SK-N-SH (cell line): ENCODE measurements around the gene AFG3L2. TPM values are rescaled to one million over a fixed set of nuclear protein-coding genes. Genes with fewer than 3 reads are reported as not detected.

ENCODE experiments used
- CTCF ChIA-PET: fragments of 300-600, 350-600 bp; formaldehyde crosslinking; extraction: SDS; loops from one replicate; lab custom pipeline; 2021; lab: Yijun Ruan, JAX
- POLR2A ChIA-PET: fragments of 350-600 bp; sonication (Branson Sonifier 250); formaldehyde crosslinking; extraction: SDS; loops from one replicate; lab custom pipeline; 2020; ENCODE audit warnings: antibody characterized with exemption, inconsistent platforms; lab: Yijun Ruan, JAX
- DNase-seq: peaks from one replicate; pipeline ENCODE4 v3.0.0; 2012
- H2AFZ ChIP-seq: fragments of 200-600 bp; sonication (generic); 2 replicates; pipeline ENCODE4 v1.8.1; 2016; ENCODE audit warnings: antibody characterized with exemption, mild to moderate bottlenecking, low read depth
- H3F3A ChIP-seq: fragments of 200-600 bp; sonication (generic); replicated peaks from 2 replicates; pipeline ENCODE3; 2016; ENCODE audit warnings: antibody characterized with exemption, mild to moderate bottlenecking; ENCODE audit not compliant: insufficient read depth
- H3K27ac ChIP-seq, 2 experiments: fragments of 200-500 bp in 1 of 2; fragments of 200-600 bp in 1 of 2; sonication (Bioruptor generic) in 1 of 2; sonication (generic), shearing (Covaris generic) in 1 of 2; 2 replicates each; pipeline versions ENCODE4 v1.5.1 to v1.6.1; 2014 to 2016; ENCODE audit warnings: low read depth in 2 of 2, inconsistent platforms in 1 of 2, low read length in 1 of 2, mild to moderate bottlenecking in 1 of 2, mixed read lengths in 1 of 2
- H3K27me3 ChIP-seq: fragments of 200-600 bp; sonication (generic), shearing (Covaris generic); 2 replicates; pipeline ENCODE4 v1.6.1; 2016; ENCODE audit warnings: mixed run types; ENCODE audit not compliant: insufficient read depth
- H3K36me3 ChIP-seq, 2 experiments: fragments of 200-500 bp in 1 of 2; fragments of 200-600 bp in 1 of 2; sonication (Bioruptor generic) in 1 of 2; sonication (generic) in 1 of 2; replicated peaks in 1 of 2; 2 replicates each; pipeline versions ENCODE3 to v1.5.1; 2014 to 2016; ENCODE audit warnings: low read length in 1 of 2, mild to moderate bottlenecking in 1 of 2; ENCODE audit not compliant: insufficient read depth in 2 of 2, control insufficient read depth in 1 of 2
- H3K4me1 ChIP-seq, 2 experiments: fragments of 200-500 bp in 1 of 2; fragments of 200-600 bp in 1 of 2; sonication (Bioruptor generic) in 1 of 2; sonication (generic), shearing (Covaris generic) in 1 of 2; 2 replicates each; pipeline versions ENCODE4 v1.5.1 to v1.6.1; 2014 to 2016; ENCODE audit warnings: low read depth in 1 of 2, low read length in 1 of 2, mixed run types in 1 of 2; ENCODE audit not compliant: insufficient read depth in 2 of 2, control insufficient read depth in 1 of 2
- H3K4me2 ChIP-seq: fragments of 200-600 bp; sonication (generic), shearing (Covaris generic); 2 replicates; pipeline ENCODE4 v1.6.1; 2017; ENCODE audit warnings: mixed run types
- H3K4me3 ChIP-seq, 2 experiments: fragments of 200-500 bp in 1 of 2; fragments of 200-600 bp in 1 of 2; sonication (Bioruptor generic) in 1 of 2; sonication (generic), shearing (Covaris generic) in 1 of 2; 2 replicates each; pipeline versions ENCODE4 v1.5.1 to v1.8.1; 2014 to 2016; ENCODE audit warnings: low read depth in 2 of 2, inconsistent platforms in 1 of 2, low read length in 1 of 2, mild to moderate bottlenecking in 1 of 2, mixed read lengths in 1 of 2, moderate library complexity in 1 of 2
- H3K79me2 ChIP-seq: fragments of 200-600 bp; sonication (generic); 2 replicates; pipeline ENCODE4 v1.8.1; 2017; ENCODE audit warnings: mild to moderate bottlenecking; ENCODE audit not compliant: insufficient read depth
- H3K9ac ChIP-seq: fragments of 200-600 bp; sonication (generic); 2 replicates; pipeline ENCODE4 v1.6.1; 2017; ENCODE audit warnings: mixed run types
- H3K9me2 ChIP-seq: fragments of 200-600 bp; sonication (generic); 2 replicates; pipeline ENCODE4 v1.6.1; 2017; ENCODE audit warnings: mixed run types
- H3K9me3 ChIP-seq: fragments of 200-600 bp; sonication (generic); 2 replicates; pipeline ENCODE4 v1.6.1; 2017; ENCODE audit warnings: mixed run types, mild to moderate bottlenecking, moderate library complexity
- H4K20me1 ChIP-seq: fragments of 200-600 bp; sonication (generic); 2 replicates; pipeline ENCODE4 v1.6.1; 2017; ENCODE audit warnings: mild to moderate bottlenecking, mixed run types; ENCODE audit not compliant: insufficient read depth
- CTCF ChIP-seq: fragments of 200-600 bp; sonication (generic); IDR thresholded peaks from 2 replicates; pipeline ENCODE4 v1.6.1; 2017; ENCODE audit warnings: antibody characterized with exemption, mild to moderate bottlenecking, moderate library complexity
- FOSL2 ChIP-seq: IDR thresholded peaks from 2 replicates; pipeline ENCODE4 v1.4.0; 2012; ENCODE audit warnings: low read depth, mild to moderate bottlenecking, moderate library complexity, borderline replicate concordance
- FOXJ3 ChIP-seq: sonication (generic); formaldehyde crosslinking; IDR thresholded peaks from 2 replicates; pipeline ENCODE4 v1.5.1; 2020; ENCODE audit warnings: mild to moderate bottlenecking, missing genetic modification reagents
- FOXM1 ChIP-seq: IDR thresholded peaks from 2 replicates; pipeline ENCODE4 v1.4.0; 2012; ENCODE audit warnings: low read depth, mild to moderate bottlenecking
- GABPA ChIP-seq: IDR thresholded peaks from 2 replicates; pipeline ENCODE4 v1.4.0; 2012; ENCODE audit warnings: low read depth, mild to moderate bottlenecking
- IRF3 ChIP-seq: fragments of 150-350 bp; IDR thresholded peaks from 2 replicates; pipeline ENCODE4 v1.6.1; 2016; ENCODE audit warnings: mild to moderate bottlenecking, low read depth, low read length
- MAX ChIP-seq: IDR thresholded peaks from 2 replicates; pipeline ENCODE4 v1.4.0; 2012; ENCODE audit warnings: low read depth
- NRF1 ChIP-seq: IDR thresholded peaks from 2 replicates; pipeline ENCODE4 v1.6.1; 2012; ENCODE audit warnings: low read depth, mild to moderate bottlenecking, low read length
- POLR2AphosphoS5 ChIP-seq: IDR thresholded peaks from 2 replicates; pipeline ENCODE4 v1.6.1; 2012; ENCODE audit warnings: low read depth, low read length
- SMC3 ChIP-seq: IDR thresholded peaks from 2 replicates; pipeline ENCODE4 v1.6.1; 2012; ENCODE audit warnings: low read depth, low read length, improper control_type of control experiment
- TAF1 ChIP-seq: IDR thresholded peaks from 2 replicates; pipeline ENCODE4 v1.6.1; 2012; ENCODE audit warnings: low read depth, mild to moderate bottlenecking, low read length, moderate library complexity, borderline replicate concordance
- USF1 ChIP-seq: IDR thresholded peaks from 2 replicates; pipeline ENCODE4 v1.4.0; 2012; ENCODE audit warnings: low read depth, borderline replicate concordance
- YY1 ChIP-seq: IDR thresholded peaks from 2 replicates; pipeline ENCODE4 v1.4.0; 2012; ENCODE audit warnings: low read depth, mild to moderate bottlenecking
- WGBS: methylation state at CpG from one replicate; pipeline ENCODE4 v1.1.6; 2017; ENCODE audit warnings: low lambda C conversion rate; 5-methylcytosine and 5-hydroxymethylcytosine counted together
- polyA plus RNA-seq, 3 experiments: library from polyadenylated mRNA; depleted of rRNA; stranded (reverse); fragments of >200 nt; gene quantifications; 2 replicates each; pipeline ENCODE4 v1.2.3, GENCODE V29; 2012

Gene AFG3L2
- polyA plus RNA-seq, 1 of the 3 experiments (the other 2 are of a cell fraction) = 26.0 TPM

- no peaks in the 10 kb centered on the region for H3K9me2 ChIP-seq
- H3K79me2 ChIP-seq = no peaks in the 10 kb centered on the region
- WGBS = 12% methylated on average over 7 of the region's 10 CpGs
- no peaks in the 10 kb centered on the region for H3K36me3 ChIP-seq
- ChIA-PET CTCF (interaction anchor here (0.8 to 4.1 kb wide), 4 partner anchors 13 to 40 kb away, joined by 3 to 27 read pairs (median 4); no protein-coding TSS in a partner anchor), POLR2A (no interaction called here)
- peaks cover 3 to 15% of the 10 kb centered on the region in 2 experiments; a peak in 1 of 4 replicates for H3K4me1 ChIP-seq
- H3K4me3 ChIP-seq = peak overlapping the region; percentile 53 to 60
- no peak for DNase-seq
- H3K9me3 ChIP-seq = no peaks in the 10 kb centered on the region
- peaks cover 5% of the 10 kb centered on the region for H3F3A ChIP-seq
- peak overlapping the region; percentile 87 for H3K4me2 ChIP-seq
- H2AFZ ChIP-seq = peak overlapping the region; percentile 82; the same call in 1 of the 2 replicates
- no peak overlapping the region for H3K9ac ChIP-seq
- no peaks in the 10 kb centered on the region; the same call in 1 of the 2 replicates for H3K27me3 ChIP-seq
- H4K20me1 ChIP-seq = no peaks in the 10 kb centered on the region
- H3K27ac ChIP-seq = no peak overlapping the region
- TF ChIP-seq NRF1 = no peak
- TF ChIP-seq FOSL2 = no peak
- TF ChIP-seq FOXJ3 (CRISPR knock-in tag) = no peak
- no peak for TF ChIP-seq CTCF
- no peak for TF ChIP-seq TAF1
Observed at GRCh38 chr18:12288403-12288755, 88.6 kb downstream of the AFG3L2 start.

- Histone ChIP-seq H3K4me1 (peaks cover 6 to 15% of the 10 kb centered on the region in 2 experiments; a peak in 1 of 4 replicates), H3K9ac (peak overlapping the region; percentile 43; the same call in 1 of the 2 replicates), H3K27ac (0 out of 4 replicates have a peak overlapping the region, but pooled peaks of 1 of the 2 experiments have one; percentile 24), H3K4me2 (peak overlapping the region; percentile 87), H3F3A (peaks cover 5% of the 10 kb centered on the region), H3K9me2 (no peaks in the 10 kb centered on the region), H4K20me1 (no peaks in the 10 kb centered on the region), H3K36me3 (no peaks in the 10 kb centered on the region), H2AFZ (peak overlapping the region; percentile 82), H3K27me3 (no peaks in the 10 kb centered on the region), H3K9me3 (no peaks in the 10 kb centered on the region), H3K4me3 (peak overlapping the region; percentile 53 to 60), H3K79me2 (no peaks in the 10 kb centered on the region)
- WGBS = 1% methylated on average over 16 of the region's 41 CpGs
- ChIA-PET CTCF (interaction anchor here (0.9 to 4.1 kb wide), 4 partner anchors 9 to 40 kb away, joined by 3 to 27 read pairs (median 4); no protein-coding TSS in a partner anchor), POLR2A (no interaction called here)
- TF ChIP-seq SMC3 (no peak), TAF1 (0 out of 2 replicates have a peak, but pooled peaks have one; percentile 18), GABPA (no peak), MAX (0 out of 2 replicates have a peak, but pooled peaks have one; percentile 50), FOXM1 (no peak), POLR2AphosphoS5 (peak; percentile 30; the same call in 1 of the 2 replicates), USF1 (peak; percentile 50; the same call in 1 of the 2 replicates), YY1 (no peak), IRF3 (no peak)
- DNase-seq = peak; percentile 55
Observed at GRCh38 chr18:12287684-12288402, 89.2 kb downstream of the AFG3L2 start.
